ENCODE measurements around the gene SMARCAL1.
"Not testable (repeated sequence)": the region's sequence is repeated elsewhere in the genome, so short reads cannot be mapped to it uniquely, and the experiment has no call there.

The SMARCAL1 gene

GRCh38 chr2:216412022-216412999 lies at the start of gene SMARCAL1:
SMARCAL1 (plus strand) TSS chr2:216412484; CDS start chr2:216414705, 2,221 bp downstream.
- in situ Hi-C loops (cut with HindIII; ENCODE audit: low sequenced_read_pairs): no loop called here

- in situ Hi-C loops (cut with HindIII; ENCODE audit: low sequenced_read_pairs): no loop called here
Observed at GRCh38 chr2:216362730-216363129, 49.6 kb upstream of the SMARCAL1 start.

GRCh38 chr2:216363221-216363620 lies 49.1 kb upstream of the SMARCAL1 start:
- in situ Hi-C loops (cut with HindIII; ENCODE audit: low sequenced_read_pairs): no loop called here

- in situ Hi-C loops (cut with HindIII; ENCODE audit: low sequenced_read_pairs): no loop called here
Observed at GRCh38 chr2:216365518-216365917, 46.8 kb upstream of the SMARCAL1 start.

- in situ Hi-C loops (cut with HindIII; ENCODE audit: low sequenced_read_pairs): no loop called here
Observed at GRCh38 chr2:216366777-216367471, 45.4 kb upstream of the SMARCAL1 start.

- in situ Hi-C loops (cut with HindIII; ENCODE audit: low sequenced_read_pairs): no loop called here
Observed at GRCh38 chr2:216369821-216370220, 42.5 kb upstream of the SMARCAL1 start.

- in situ Hi-C loops (cut with HindIII; ENCODE audit: low sequenced_read_pairs): no loop called here
Observed at GRCh38 chr2:216370961-216371712, 41.1 kb upstream of the SMARCAL1 start.

GRCh38 chr2:216371721-216372702 lies 40.3 kb upstream of the SMARCAL1 start, which contains the start of gene MARCHF4:
MARCHF4 (minus strand) TSS chr2:216372483; CDS start chr2:216370260, 2,223 bp downstream.
- in situ Hi-C loops (cut with HindIII; ENCODE audit: low sequenced_read_pairs): no loop called here

GRCh38 chr2:216372761-216373291 lies 39.5 kb upstream of the SMARCAL1 start:
- in situ Hi-C loops (cut with HindIII; ENCODE audit: low sequenced_read_pairs): no loop called here

GRCh38 chr2:216373896-216374295 lies 38.4 kb upstream of the SMARCAL1 start:
- in situ Hi-C loops (cut with HindIII; ENCODE audit: low sequenced_read_pairs): no loop called here

- in situ Hi-C loops (cut with HindIII; ENCODE audit: low sequenced_read_pairs): no loop called here
Observed at GRCh38 chr2:216375286-216375685, 37.0 kb upstream of the SMARCAL1 start.

GRCh38 chr2:216379977-216380376 lies 32.3 kb upstream of the SMARCAL1 start:
- in situ Hi-C loops (cut with HindIII; ENCODE audit: low sequenced_read_pairs): no loop called here

- in situ Hi-C loops (cut with HindIII; ENCODE audit: low sequenced_read_pairs): not testable (repeated sequence)
Observed at GRCh38 chr2:216384409-216384808, 27.9 kb upstream of the SMARCAL1 start.

- in situ Hi-C loops (cut with HindIII; ENCODE audit: low sequenced_read_pairs): no loop called here
Observed at GRCh38 chr2:216385478-216385877, 26.8 kb upstream of the SMARCAL1 start.

GRCh38 chr2:216387262-216387661 lies 25.0 kb upstream of the SMARCAL1 start:
- in situ Hi-C loops (cut with HindIII; ENCODE audit: low sequenced_read_pairs): no loop called here

- in situ Hi-C loops (cut with HindIII; ENCODE audit: low sequenced_read_pairs): no loop called here
Observed at GRCh38 chr2:216388046-216388884, 24.0 kb upstream of the SMARCAL1 start.

- in situ Hi-C loops (cut with HindIII; ENCODE audit: low sequenced_read_pairs): no loop called here
Observed at GRCh38 chr2:216389570-216389969, 22.7 kb upstream of the SMARCAL1 start.

- in situ Hi-C loops (cut with HindIII; ENCODE audit: low sequenced_read_pairs): no loop called here
Observed at GRCh38 chr2:216391401-216391800, 20.9 kb upstream of the SMARCAL1 start.

Measured in endothelial cell of hepatic sinusoid (primary cell).